Activated effector memory CD4-positive, alpha-beta T cell treated with Interleukin-2 at 50 U/mL for 16 hours (primary cell): ENCODE measurements around the gene KLHL21.

ENCODE experiments used
- DNase-seq: peaks from one replicate; pipeline ENCODE4 v3.0.0-alpha.2; 2020

Gene KLHL21

GRCh38 chr1:6546326-6546725 is 56.3 kb downstream of the KLHL21 start:
- no peak for DNase-seq

GRCh38 chr1:6545276-6546112 is 57.2 kb downstream of the KLHL21 start:
- DNase-seq: peak; percentile 27

GRCh38 chr1:6544831-6545230 is 57.8 kb downstream of the KLHL21 start:
- no peak for DNase-seq
